HG03039 (cell line): ENCODE measurements around the gene MZF1.

Experiments
- ATAC-seq: cut with Tn5 transposase; IDR thresholded peaks from one replicate; pipeline ENCODE4 v1.9.1; 2021; ENCODE audit warnings: mild to moderate bottlenecking, moderate library complexity; ENCODE audit not compliant: unreplicated experiment

The MZF1 gene

GRCh38 chr19:58570770-58571574 is 2.2 kb downstream of the MZF1 start:
- ATAC-seq, result no peak

- no peak for ATAC-seq
Observed at GRCh38 chr19:58569943-58570670, 3.0 kb downstream of the MZF1 start.

- no peak for ATAC-seq
Observed at GRCh38 chr19:58569191-58569942, 3.8 kb downstream of the MZF1 start.

GRCh38 chr19:58568453-58569130 is 4.5 kb downstream of the MZF1 start:
- ATAC-seq, result no peak

GRCh38 chr19:58566989-58567388 is 6.1 kb downstream of the MZF1 start:
- no peak for ATAC-seq

GRCh38 chr19:58563823-58564222 is 9.3 kb downstream of the MZF1 start:
- ATAC-seq, result no peak

GRCh38 chr19:58563034-58563573 is 10.0 kb downstream of the MZF1 start:
- ATAC-seq, result no peak

- ATAC-seq, result no peak
Observed at GRCh38 chr19:58562122-58563033, 10.8 kb downstream of the MZF1 start.

- no peak for ATAC-seq
Observed at GRCh38 chr19:58561373-58562121, 11.6 kb downstream of the MZF1 start.

GRCh38 chr19:58560921-58561320 is 12.2 kb downstream of the MZF1 start:
- no peak for ATAC-seq

GRCh38 chr19:58560007-58560887 is 12.9 kb downstream of the MZF1 start:
- no peak for ATAC-seq

GRCh38 chr19:58559275-58560006 is 13.7 kb downstream of the MZF1 start:
- no peak for ATAC-seq

- ATAC-seq, result peak; percentile 46
Observed at GRCh38 chr19:58558623-58559274, 14.4 kb downstream of the MZF1 start.

GRCh38 chr19:58558066-58558622 is 15.0 kb downstream of the MZF1 start, which contains the start of gene UBE2M:
TSS of gene UBE2M (minus strand) at chr19:58558611. CDS start at chr19:58558381, 230 bp downstream.
- peak; percentile 0 for ATAC-seq

- ATAC-seq, result no peak
Observed at GRCh38 chr19:58557221-58558065, 15.7 kb downstream of the MZF1 start.
